ENCODE measurements around the gene SLC13A3. TPM values are rescaled to one million over a fixed set of nuclear protein-coding genes. Genes with fewer than 3 reads are reported as not detected.

Gene SLC13A3
- total RNA-seq, 1 donor = 4.3 TPM

GRCh38 chr20:46599227-46599987, 51.9 kb downstream of the SLC13A3 start:
- no peak overlapping the region for H3K4me3 ChIP-seq (ENCODE audit: low read depth, low read length)
- DNase-seq (ENCODE audit: low read depth) = no peak
- no peak for TF ChIP-seq CTCF (IDR thresholded peaks at IDR 0.05; ENCODE audit: insufficient read depth, low read depth, low read length)

- H3K4me3 ChIP-seq (ENCODE audit: low read depth, low read length) = no peak overlapping the region
- no peak for DNase-seq (ENCODE audit: low read depth)
Observed at GRCh38 chr20:46595933-46596332, 55.3 kb downstream of the SLC13A3 start.

GRCh38 chr20:46594725-46595124, 56.5 kb downstream of the SLC13A3 start:
- TF ChIP-seq CTCF (IDR thresholded peaks at IDR 0.05; ENCODE audit: insufficient read depth, low read depth, low read length) = no peak
- DNase-seq (ENCODE audit: low read depth) = no peak
- no peak overlapping the region for H3K4me3 ChIP-seq (ENCODE audit: low read depth, low read length)

More at GRCh38 chr20:46595933-46596332, 55.3 kb downstream of the SLC13A3 start:
- no peak for TF ChIP-seq CTCF (IDR thresholded peaks at IDR 0.05; ENCODE audit: insufficient read depth, low read depth, low read length)

- TF ChIP-seq CTCF (IDR thresholded peaks at IDR 0.05; ENCODE audit: insufficient read depth, low read depth, low read length) = peak; percentile 8
- DNase-seq (ENCODE audit: low read depth) = no peak
- H3K4me3 ChIP-seq (ENCODE audit: low read depth, low read length) = no peak overlapping the region
Observed at GRCh38 chr20:46592580-46593362, 58.5 kb downstream of the SLC13A3 start.

- no peak overlapping the region for H3K4me3 ChIP-seq (ENCODE audit: low read depth, low read length)
- no peak for TF ChIP-seq CTCF (IDR thresholded peaks at IDR 0.05; ENCODE audit: insufficient read depth, low read depth, low read length)
- no peak for DNase-seq (ENCODE audit: low read depth)
Observed at GRCh38 chr20:46590443-46590842, 60.8 kb downstream of the SLC13A3 start.

GRCh38 chr20:46588532-46589511, 62.4 kb downstream of the SLC13A3 start:
- H3K4me3 ChIP-seq (ENCODE audit: low read depth, low read length) = no peak overlapping the region
- DNase-seq (ENCODE audit: low read depth) = no peak
- no peak for TF ChIP-seq CTCF (IDR thresholded peaks at IDR 0.05; ENCODE audit: insufficient read depth, low read depth, low read length)
